ENCODE data around the gene VCP.

DNA sequence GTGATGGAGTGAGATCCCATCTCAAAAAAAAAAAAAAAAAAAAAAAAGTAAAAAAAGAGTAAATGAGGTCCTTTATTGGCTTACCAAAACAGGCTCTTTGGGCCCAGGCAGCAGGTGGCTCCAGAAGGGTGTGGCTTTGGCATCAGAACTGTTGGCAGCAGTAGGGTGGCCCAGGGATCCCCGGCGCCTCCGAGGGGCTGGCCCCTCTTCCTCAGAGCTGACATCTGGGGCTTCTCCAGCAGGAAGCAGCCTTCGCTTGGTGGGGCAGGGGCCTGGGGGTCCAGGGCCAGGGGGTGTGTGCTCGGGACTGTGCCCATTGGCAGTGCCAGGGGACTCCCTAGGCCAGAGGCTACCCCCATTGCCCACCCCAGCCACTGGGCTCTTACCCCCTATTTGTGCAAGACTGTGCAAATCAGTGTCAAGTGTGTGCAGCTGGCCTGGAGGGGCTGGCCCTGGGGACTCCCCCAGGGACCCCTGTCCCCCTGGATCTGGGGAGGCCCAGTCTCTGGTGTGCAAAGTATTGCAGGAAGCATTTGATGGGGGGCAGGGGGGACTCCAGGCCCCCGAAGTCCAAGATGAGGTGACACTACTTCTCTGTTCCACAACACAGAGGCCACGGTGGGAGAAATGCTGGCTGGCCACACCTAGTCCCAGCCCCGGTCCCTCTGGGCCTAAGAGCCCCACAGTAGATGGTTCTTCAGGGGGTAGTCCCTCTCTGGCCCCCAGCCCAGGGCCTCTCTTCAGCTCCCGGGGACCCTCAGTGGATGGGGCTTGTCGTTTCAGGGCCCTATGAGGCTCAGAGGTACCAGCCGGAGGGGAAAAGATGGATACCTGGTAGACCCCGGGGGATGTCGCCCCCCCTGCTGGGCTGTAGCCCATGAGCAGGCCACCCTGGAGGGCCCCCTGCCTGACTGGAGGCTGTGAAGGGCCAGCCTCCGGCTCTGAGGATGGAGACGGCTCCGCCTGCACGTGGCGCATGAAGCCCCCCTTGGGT is 35.2 kb upstream of the VCP start:
- TF ChIP-seq, protein P1, sequence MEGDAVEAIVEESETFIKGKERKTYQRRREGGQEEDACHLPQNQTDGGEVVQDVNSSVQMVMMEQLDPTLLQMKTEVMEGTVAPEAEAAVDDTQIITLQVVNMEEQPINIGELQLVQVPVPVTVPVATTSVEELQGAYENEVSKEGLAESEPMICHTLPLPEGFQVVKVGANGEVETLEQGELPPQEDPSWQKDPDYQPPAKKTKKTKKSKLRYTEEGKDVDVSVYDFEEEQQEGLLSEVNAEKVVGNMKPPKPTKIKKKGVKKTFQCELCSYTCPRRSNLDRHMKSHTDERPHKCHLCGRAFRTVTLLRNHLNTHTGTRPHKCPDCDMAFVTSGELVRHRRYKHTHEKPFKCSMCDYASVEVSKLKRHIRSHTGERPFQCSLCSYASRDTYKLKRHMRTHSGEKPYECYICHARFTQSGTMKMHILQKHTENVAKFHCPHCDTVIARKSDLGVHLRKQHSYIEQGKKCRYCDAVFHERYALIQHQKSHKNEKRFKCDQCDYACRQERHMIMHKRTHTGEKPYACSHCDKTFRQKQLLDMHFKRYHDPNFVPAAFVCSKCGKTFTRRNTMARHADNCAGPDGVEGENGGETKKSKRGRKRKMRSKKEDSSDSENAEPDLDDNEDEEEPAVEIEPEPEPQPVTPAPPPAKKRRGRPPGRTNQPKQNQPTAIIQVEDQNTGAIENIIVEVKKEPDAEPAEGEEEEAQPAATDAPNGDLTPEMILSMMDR (IDR thresholded peaks at IDR 0.05) = no peak
- TF ChIP-seq EP300 (IDR thresholded peaks at IDR 0.05) = no peak

Data from tibial nerve (tissue), 4 donors.